PFSK-1 (cell line): ENCODE data around the gene MROH2B.

Source experiments
- FOXP2 ChIP-seq: optimal IDR thresholded peaks from 2 replicates; pipeline ENCODE3; 2011; ENCODE audit warnings: borderline replicate concordance, control low read depth, inconsistent platforms; ENCODE audit not compliant: insufficient read depth; ENCODE audit errors: extremely low read length, extremely low read depth
- POLR2AphosphoS5 ChIP-seq: IDR thresholded peaks from 2 replicates; pipeline ENCODE4 v1.6.1; 2012; ENCODE audit warnings: low read depth, mild to moderate bottlenecking, control low read depth, low read length, moderate library complexity
- REST ChIP-seq, 2 experiments: IDR thresholded peaks; 2 replicates each; pipeline versions ENCODE4 v1.6.1 to v1.8.0; 2011 to 2012; ENCODE audit warnings: low read depth in 2 of 2, low read length in 2 of 2, control low read depth in 1 of 2, inconsistent platforms in 1 of 2, mild to moderate bottlenecking in 1 of 2, moderate library complexity in 1 of 2; ENCODE audit not compliant: insufficient read depth in 1 of 2
- SIN3A ChIP-seq: IDR thresholded peaks from 2 replicates; pipeline ENCODE4 v1.6.1; 2012; ENCODE audit warnings: mild to moderate bottlenecking, low read length, moderate library complexity, borderline replicate concordance; ENCODE audit not compliant: insufficient read depth
- TAF1 ChIP-seq: IDR thresholded peaks from 2 replicates; pipeline ENCODE4 v1.6.1; 2012; ENCODE audit warnings: low read length, control low read depth, borderline replicate concordance; ENCODE audit not compliant: insufficient read depth

Gene MROH2B

DNA sequence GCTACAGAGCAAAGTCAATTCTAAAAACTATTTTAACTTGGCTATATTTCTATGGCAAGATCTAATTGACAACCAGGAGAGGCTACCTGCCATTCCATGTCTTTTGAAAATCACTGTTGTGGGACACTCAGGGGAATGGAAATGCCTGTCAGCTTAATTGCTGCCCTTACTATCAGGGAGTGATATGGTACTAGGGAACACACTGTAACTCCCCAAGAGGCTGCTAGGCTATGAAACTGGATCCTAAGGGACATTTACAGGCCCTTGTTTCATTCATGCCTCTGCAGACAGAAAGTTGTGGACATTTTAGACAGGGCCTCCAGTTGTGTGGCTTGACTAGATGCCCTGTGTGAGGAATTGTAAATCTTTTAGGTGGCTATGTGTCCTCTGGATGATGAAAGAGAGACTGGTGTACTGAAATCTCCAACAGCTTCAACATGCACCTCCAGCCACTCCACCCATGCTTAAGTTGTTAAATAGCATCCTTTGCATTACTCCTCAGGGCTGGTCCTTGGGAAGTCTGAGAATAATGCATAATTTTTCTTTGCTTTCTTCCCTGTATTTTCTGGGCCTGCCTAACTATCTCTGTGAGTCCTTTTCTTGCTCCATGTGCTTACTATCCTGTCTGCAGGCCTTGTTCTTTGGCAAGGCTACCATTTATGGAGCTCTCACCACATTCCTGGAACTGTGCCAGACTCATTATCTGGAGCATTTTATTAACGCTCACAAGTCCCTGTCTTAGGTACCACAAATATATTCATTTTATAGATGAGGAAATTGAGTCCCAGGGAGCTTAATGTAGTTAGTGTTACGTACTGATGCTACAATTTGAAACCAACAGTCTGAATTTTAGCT, 3.2 kb downstream of the MROH2B start:
- TF ChIP-seq REST (IDR thresholded peaks at IDR 0.05; ENCODE audit: insufficient read depth in 1 of 2, low read depth in 2 of 2, low read length in 2 of 2) (no peak), POLR2AphosphoS5 (no peak), FOXP2 (no peak), SIN3A (no peak), TAF1 (no peak)

DNA sequence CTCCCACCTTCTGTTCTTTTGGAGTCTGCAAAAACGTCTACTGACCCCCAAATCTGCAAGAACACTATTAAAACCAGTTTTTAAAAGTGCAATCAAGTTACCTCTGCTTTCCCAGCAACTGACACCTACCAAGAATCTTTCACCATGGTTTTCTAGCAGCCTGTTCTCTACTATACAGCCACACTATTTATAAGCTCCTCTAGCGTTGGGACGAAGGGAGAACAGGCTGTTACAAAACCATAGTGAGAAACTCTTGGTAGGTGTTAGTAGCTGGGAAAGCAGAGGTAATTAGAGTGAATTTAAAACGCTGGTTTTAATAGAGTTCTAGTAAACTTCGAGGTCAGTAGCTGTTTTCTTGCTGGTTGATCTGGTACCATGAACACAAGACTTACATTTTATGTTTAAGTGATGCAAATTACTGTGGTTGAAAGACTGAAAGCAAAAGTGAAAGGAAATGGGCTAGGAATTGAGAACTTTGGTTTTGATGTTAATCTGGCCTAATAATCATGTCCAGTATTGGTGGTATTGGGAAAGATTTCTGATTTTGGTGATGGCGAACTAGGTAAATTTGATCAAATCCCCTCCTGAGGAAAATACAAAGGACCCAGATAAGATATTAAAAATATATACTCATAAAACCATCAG, 5.3 kb downstream of the MROH2B start:
- no peak for TF ChIP-seq POLR2AphosphoS5
- no peak for TF ChIP-seq SIN3A
- TF ChIP-seq TAF1: no peak
- no peak for TF ChIP-seq REST (IDR thresholded peaks at IDR 0.05; ENCODE audit: insufficient read depth in 1 of 2, low read depth in 2 of 2, low read length in 2 of 2)
- no peak for TF ChIP-seq FOXP2

GRCh38 chr5:41057940-41058339, 13.2 kb downstream of the MROH2B start:
- TF ChIP-seq POLR2AphosphoS5 (no peak), FOXP2 (no peak), TAF1 (no peak), SIN3A (no peak), REST (IDR thresholded peaks at IDR 0.05; ENCODE audit: insufficient read depth in 1 of 2, low read depth in 2 of 2, low read length in 2 of 2) (no peak)

- TF ChIP-seq FOXP2: no peak
- TF ChIP-seq REST (IDR thresholded peaks at IDR 0.05; ENCODE audit: insufficient read depth in 1 of 2, low read depth in 2 of 2, low read length in 2 of 2): no peak
- no peak for TF ChIP-seq SIN3A
- no peak for TF ChIP-seq POLR2AphosphoS5
- no peak for TF ChIP-seq TAF1
Observed at GRCh38 chr5:41057231-41057630, 13.9 kb downstream of the MROH2B start.

DNA sequence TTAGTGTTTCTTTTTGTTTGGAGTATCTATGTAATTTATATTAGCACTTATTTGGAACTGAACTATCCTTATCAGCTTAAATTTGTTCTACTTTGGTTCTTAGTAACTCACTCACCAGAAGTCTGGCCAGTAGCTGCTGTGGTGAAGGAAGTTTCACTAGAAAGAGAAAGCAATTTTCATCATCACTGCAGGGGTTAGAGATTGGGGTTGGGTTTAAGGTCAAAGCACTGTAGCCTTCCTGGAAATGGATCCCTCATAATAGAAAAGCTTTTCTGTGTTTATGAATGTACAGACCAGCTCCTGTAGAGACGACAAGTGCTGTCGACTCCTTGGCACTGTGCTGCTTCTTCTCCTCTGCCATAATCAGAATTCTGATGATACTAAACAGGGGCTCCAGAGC, 22.2 kb downstream of the MROH2B start:
- TF ChIP-seq FOXP2 (no peak), TAF1 (no peak), REST (IDR thresholded peaks at IDR 0.05; ENCODE audit: insufficient read depth in 1 of 2, low read depth in 2 of 2, low read length in 2 of 2) (no peak)
